OCI-LY3 (cell line): ENCODE data around the gene PRKCI.

Experiments used
- EZH2phosphoT487 ChIP-seq: fragments of 200-600 bp; shearing (Covaris generic); IDR thresholded peaks from 2 replicates; pipeline ENCODE4 v1.6.1; 2018; ENCODE audit warnings: antibody characterized with exemption, mixed run types, low read depth
- TF ChIP-seq, protein P1 (sequence below): fragments of 200-600, 300-600 bp; sonication (generic); IDR thresholded peaks from 2 replicates; pipeline ENCODE4 v1.5.1; 2014; ENCODE audit warnings: antibody characterized with exemption, low read length, low read depth

DNA sequence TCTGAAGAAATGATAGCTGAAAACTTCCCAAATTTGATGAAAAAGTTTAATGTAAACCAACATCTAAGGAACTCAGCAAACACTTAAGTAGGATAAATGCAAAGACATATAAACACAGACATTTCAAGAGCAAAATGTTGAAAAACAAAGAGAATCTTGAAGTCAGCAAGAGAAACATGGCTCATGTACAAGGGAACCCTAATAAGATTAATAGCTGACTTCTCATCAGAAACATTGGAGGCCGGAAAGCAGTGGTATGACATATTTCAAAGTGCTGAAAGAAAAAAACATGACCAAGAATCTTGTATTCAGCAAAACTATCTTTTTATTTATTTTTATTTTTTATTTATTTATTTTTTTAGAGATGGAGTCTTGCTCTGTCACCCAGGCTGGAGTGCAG, 10.6 kb upstream of the PRKCI start:
- TF ChIP-seq, protein P1, sequence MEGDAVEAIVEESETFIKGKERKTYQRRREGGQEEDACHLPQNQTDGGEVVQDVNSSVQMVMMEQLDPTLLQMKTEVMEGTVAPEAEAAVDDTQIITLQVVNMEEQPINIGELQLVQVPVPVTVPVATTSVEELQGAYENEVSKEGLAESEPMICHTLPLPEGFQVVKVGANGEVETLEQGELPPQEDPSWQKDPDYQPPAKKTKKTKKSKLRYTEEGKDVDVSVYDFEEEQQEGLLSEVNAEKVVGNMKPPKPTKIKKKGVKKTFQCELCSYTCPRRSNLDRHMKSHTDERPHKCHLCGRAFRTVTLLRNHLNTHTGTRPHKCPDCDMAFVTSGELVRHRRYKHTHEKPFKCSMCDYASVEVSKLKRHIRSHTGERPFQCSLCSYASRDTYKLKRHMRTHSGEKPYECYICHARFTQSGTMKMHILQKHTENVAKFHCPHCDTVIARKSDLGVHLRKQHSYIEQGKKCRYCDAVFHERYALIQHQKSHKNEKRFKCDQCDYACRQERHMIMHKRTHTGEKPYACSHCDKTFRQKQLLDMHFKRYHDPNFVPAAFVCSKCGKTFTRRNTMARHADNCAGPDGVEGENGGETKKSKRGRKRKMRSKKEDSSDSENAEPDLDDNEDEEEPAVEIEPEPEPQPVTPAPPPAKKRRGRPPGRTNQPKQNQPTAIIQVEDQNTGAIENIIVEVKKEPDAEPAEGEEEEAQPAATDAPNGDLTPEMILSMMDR = no peak
- TF ChIP-seq EZH2phosphoT487 = no peak
